ENCODE data around the gene ZNF556. TPM values are rescaled to one million over a fixed set of nuclear protein-coding genes. Genes with fewer than 3 reads are reported as not detected.

ZNF556 gene
- total RNA-seq, 1 donor = not detected

GRCh38 chr19:2822846-2823245 is 44.3 kb upstream of the ZNF556 start:
- Histone ChIP-seq H3K4me2 (ENCODE audit: insufficient read depth, low read length) (no peak overlapping the region), H2AFZ (ENCODE audit: low read length) (no peak overlapping the region), H4K20me1 (ENCODE audit: insufficient read depth, low read length) (no peaks in the 10 kb centered on the region), H3K4me1 (ENCODE audit: insufficient read depth, low read length) (no peaks in the 10 kb centered on the region), H3K9me3 (ENCODE audit: low read depth, low read length) (peaks cover under 1% of the 10 kb centered on the region), H3K27me3 (ENCODE audit: insufficient read depth, low read length) (no peaks in the 10 kb centered on the region), H3K36me3 (ENCODE audit: insufficient read depth, low read length) (peaks cover 6% of the 10 kb centered on the region), H3K27ac (ENCODE audit: low read depth, low read length) (no peak overlapping the region), H3K79me2 (ENCODE audit: insufficient read depth, low read length) (no peaks in the 10 kb centered on the region), H3K4me3 (ENCODE audit: insufficient read depth, low read length) (no peak overlapping the region)
- no peak for TF ChIP-seq CTCF (IDR thresholded peaks at IDR 0.05; ENCODE audit: extremely low read depth, low read depth, low read length)
- no peak for DNase-seq (ENCODE audit: insufficient read length, low spot score, missing footprints)

GRCh38 chr19:2823646-2824045 is 43.5 kb upstream of the ZNF556 start:
- H3K79me2 ChIP-seq (ENCODE audit: insufficient read depth, low read length) = no peaks in the 10 kb centered on the region
- TF ChIP-seq CTCF (IDR thresholded peaks at IDR 0.05; ENCODE audit: extremely low read depth, low read depth, low read length) = no peak
- no peaks in the 10 kb centered on the region for H3K27me3 ChIP-seq (ENCODE audit: insufficient read depth, low read length)
- no peak overlapping the region for H2AFZ ChIP-seq (ENCODE audit: low read length)
- no peaks in the 10 kb centered on the region for H3K4me1 ChIP-seq (ENCODE audit: insufficient read depth, low read length)
- H3K27ac ChIP-seq (ENCODE audit: low read depth, low read length) = no peak overlapping the region
- no peak overlapping the region for H3K4me3 ChIP-seq (ENCODE audit: insufficient read depth, low read length)
- H3K4me2 ChIP-seq (ENCODE audit: insufficient read depth, low read length) = no peak overlapping the region
- no peak for DNase-seq (ENCODE audit: insufficient read length, low spot score, missing footprints)
- peaks cover 4% of the 10 kb centered on the region for H3K9me3 ChIP-seq (ENCODE audit: low read depth, low read length)
- H4K20me1 ChIP-seq (ENCODE audit: insufficient read depth, low read length) = no peaks in the 10 kb centered on the region
- peaks cover 8% of the 10 kb centered on the region for H3K36me3 ChIP-seq (ENCODE audit: insufficient read depth, low read length)

GRCh38 chr19:2824129-2824528 is 43.0 kb upstream of the ZNF556 start:
- Histone ChIP-seq H2AFZ (ENCODE audit: low read length) (no peak overlapping the region), H3K4me2 (ENCODE audit: insufficient read depth, low read length) (no peak overlapping the region), H3K9me3 (ENCODE audit: low read depth, low read length) (peaks cover 4% of the 10 kb centered on the region), H3K79me2 (ENCODE audit: insufficient read depth, low read length) (no peaks in the 10 kb centered on the region), H3K4me1 (ENCODE audit: insufficient read depth, low read length) (no peaks in the 10 kb centered on the region), H3K27ac (ENCODE audit: low read depth, low read length) (no peak overlapping the region), H3K4me3 (ENCODE audit: insufficient read depth, low read length) (no peak overlapping the region), H3K27me3 (ENCODE audit: insufficient read depth, low read length) (no peaks in the 10 kb centered on the region), H3K36me3 (ENCODE audit: insufficient read depth, low read length) (peaks cover 8% of the 10 kb centered on the region), H4K20me1 (ENCODE audit: insufficient read depth, low read length) (no peaks in the 10 kb centered on the region)
- TF ChIP-seq CTCF (IDR thresholded peaks at IDR 0.05; ENCODE audit: extremely low read depth, low read depth, low read length) = no peak
- no peak for DNase-seq (ENCODE audit: insufficient read length, low spot score, missing footprints)

GRCh38 chr19:2827022-2827421 is 40.1 kb upstream of the ZNF556 start:
- no peak overlapping the region for H2AFZ ChIP-seq (ENCODE audit: low read length)
- no peak for TF ChIP-seq CTCF (IDR thresholded peaks at IDR 0.05; ENCODE audit: extremely low read depth, low read depth, low read length)

More at GRCh38 chr19:2827022-2827421, 40.1 kb upstream of the ZNF556 start:
- no peaks in the 10 kb centered on the region for H4K20me1 ChIP-seq (ENCODE audit: insufficient read depth, low read length)
- no peaks in the 10 kb centered on the region for H3K79me2 ChIP-seq (ENCODE audit: insufficient read depth, low read length)
- H3K4me1 ChIP-seq (ENCODE audit: insufficient read depth, low read length) = no peaks in the 10 kb centered on the region
- peaks cover 8% of the 10 kb centered on the region for H3K36me3 ChIP-seq (ENCODE audit: insufficient read depth, low read length)
- H3K9me3 ChIP-seq (ENCODE audit: low read depth, low read length) = peaks cover 7% of the 10 kb centered on the region
- H3K4me2 ChIP-seq (ENCODE audit: insufficient read depth, low read length) = no peak overlapping the region
- H3K27me3 ChIP-seq (ENCODE audit: insufficient read depth, low read length) = no peaks in the 10 kb centered on the region
- no peak for DNase-seq (ENCODE audit: insufficient read length, low spot score, missing footprints)
- H3K4me3 ChIP-seq (ENCODE audit: insufficient read depth, low read length) = no peak overlapping the region
- H3K27ac ChIP-seq (ENCODE audit: low read depth, low read length) = no peak overlapping the region

Data from osteoblast (primary cell).